Body of pancreas (tissue), 4 donors: ENCODE results near the gene PALLD. TPM values are rescaled to one million over a fixed set of nuclear protein-coding genes. Genes with fewer than 3 reads are reported as not detected.
A peak's percentile ranks its signal among the peaks of the same experiment; 100 is the strongest.

Experiments used
- ATAC-seq: fragments of 150-250 bp; one replicate; pipeline ENCODE4 v1.9.1; 2016
- DNase-seq, 4 donors: peaks; one replicate each; pipeline ENCODE4 v3.0.0-alpha.2; 2019
- H3K27ac ChIP-seq, 4 donors: fragments of 200-600 bp; sonication (generic); 1 replicate in 3 of 4; 2 replicates in 1 of 4; pipeline versions ENCODE4 v1.5.1 to v1.6.1; 2016 to 2019; ENCODE audit warnings: mild to moderate bottlenecking in 1 of 4, mixed read lengths in 1 of 4, moderate library complexity in 1 of 4
- H3K27me3 ChIP-seq, 2 donors: fragments of 200-600 bp; sonication (generic); one replicate each; pipeline ENCODE4 v1.6.0; 2016; ENCODE audit warnings: mild to moderate bottlenecking in 1 of 2
- H3K36me3 ChIP-seq, 2 donors: fragments of 200-600 bp; sonication (generic); replicated peaks in 1 of 2; 2 replicates each; pipeline ENCODE4 v1.5.1; 2016; ENCODE audit warnings: low read depth in 2 of 2; ENCODE audit not compliant: insufficient read depth in 1 of 2
- H3K4me1 ChIP-seq: fragments of 200-600 bp; sonication (generic); one replicate; pipeline ENCODE4 v1.6.0; 2016
- H3K4me3 ChIP-seq, 2 donors: fragments of 200-600 bp; sonication (generic); 1 replicate in 1 of 2; 2 replicates in 1 of 2; pipeline ENCODE4 v1.5.1; 2016 to 2019
- H3K9me3 ChIP-seq, 3 donors: fragments of 200-600 bp; sonication (generic); 1 replicate in 2 of 3; 2 replicates in 1 of 3; pipeline ENCODE4 v1.5.1; 2016
- POLR2A ChIP-seq, 3 donors: fragments of 450-650 bp; IDR thresholded peaks; one replicate each; pipeline ENCODE4 v1.6.1; 2016; ENCODE audit warnings: antibody characterized with exemption in 3 of 3, mild to moderate bottlenecking in 2 of 3
- WGBS, 2 donors: methylation state at CpG; one replicate each; pipeline ENCODE4 v1.1.5; 2017; 5-methylcytosine and 5-hydroxymethylcytosine counted together
- intact Hi-C: fragments of 100-400 bp; cut with DNase I; formaldehyde crosslinking; loops from one replicate; pipeline ENCODE4 v1.15.1; 2023
- total RNA-seq, 2 donors: library from RNA; depleted of rRNA; stranded (reverse); fragments of >200 nt; gene quantifications; one replicate each; pipeline ENCODE4 v1.1.0, GENCODE V29; 2016
- TF ChIP-seq, protein P1 (sequence below), 7 experiments: fragments of 450-650 bp in 4 of 7; fragments of 200-600 bp in 3 of 7; sonication (generic) in 3 of 7; IDR thresholded peaks; one replicate each; pipeline ENCODE4 v1.5.1; 2016 to 2019; ENCODE audit warnings: antibody characterized with exemption in 7 of 7

Gene PALLD
- total RNA-seq, 2 donors from 2014 or later = 46.8 to 52.4 TPM

DNA sequence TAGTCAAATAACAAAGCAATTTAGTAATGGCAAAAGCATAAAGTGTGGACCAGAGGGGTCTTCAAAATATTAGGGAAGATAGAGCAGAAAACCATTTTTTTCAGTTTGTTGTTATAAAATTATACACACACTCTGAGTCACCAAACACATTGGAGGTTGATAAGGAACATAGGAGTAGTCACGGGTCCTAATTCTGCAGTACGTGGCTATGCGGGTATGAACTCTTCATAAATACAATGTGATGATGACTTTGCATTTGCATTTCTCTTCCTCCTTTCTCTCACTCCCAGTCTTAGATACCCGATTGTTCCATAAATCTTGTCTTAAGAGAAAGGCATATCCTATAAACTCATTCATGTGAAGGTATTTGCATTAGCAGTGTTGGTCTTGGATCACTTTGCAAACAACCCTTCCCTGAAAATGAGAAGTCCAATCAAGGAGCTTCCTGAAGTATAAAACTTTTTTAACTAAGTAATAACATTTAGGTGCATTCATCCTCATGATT, 223.6 kb downstream of the PALLD start:
- Histone ChIP-seq H3K27ac (no peak overlapping the region), H3K36me3 (no peaks in the 10 kb centered on the region), H3K4me1 (no peaks in the 10 kb centered on the region), H3K27me3 (no peaks in the 10 kb centered on the region), H3K4me3 (no peak overlapping the region), H3K9me3 (no peaks in the 10 kb centered on the region)
- DNase-seq (no peak), ATAC-seq (no peak)
- 58 to 86% methylated on average over 4 of the region's 4 CpGs for WGBS, 2 donors
- no peak for TF ChIP-seq POLR2A (IDR thresholded peaks at IDR 0.05)
- TF ChIP-seq, protein P1, sequence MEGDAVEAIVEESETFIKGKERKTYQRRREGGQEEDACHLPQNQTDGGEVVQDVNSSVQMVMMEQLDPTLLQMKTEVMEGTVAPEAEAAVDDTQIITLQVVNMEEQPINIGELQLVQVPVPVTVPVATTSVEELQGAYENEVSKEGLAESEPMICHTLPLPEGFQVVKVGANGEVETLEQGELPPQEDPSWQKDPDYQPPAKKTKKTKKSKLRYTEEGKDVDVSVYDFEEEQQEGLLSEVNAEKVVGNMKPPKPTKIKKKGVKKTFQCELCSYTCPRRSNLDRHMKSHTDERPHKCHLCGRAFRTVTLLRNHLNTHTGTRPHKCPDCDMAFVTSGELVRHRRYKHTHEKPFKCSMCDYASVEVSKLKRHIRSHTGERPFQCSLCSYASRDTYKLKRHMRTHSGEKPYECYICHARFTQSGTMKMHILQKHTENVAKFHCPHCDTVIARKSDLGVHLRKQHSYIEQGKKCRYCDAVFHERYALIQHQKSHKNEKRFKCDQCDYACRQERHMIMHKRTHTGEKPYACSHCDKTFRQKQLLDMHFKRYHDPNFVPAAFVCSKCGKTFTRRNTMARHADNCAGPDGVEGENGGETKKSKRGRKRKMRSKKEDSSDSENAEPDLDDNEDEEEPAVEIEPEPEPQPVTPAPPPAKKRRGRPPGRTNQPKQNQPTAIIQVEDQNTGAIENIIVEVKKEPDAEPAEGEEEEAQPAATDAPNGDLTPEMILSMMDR (IDR thresholded peaks at IDR 0.05) = no peak
- intact Hi-C loops = no loop called here

DNA sequence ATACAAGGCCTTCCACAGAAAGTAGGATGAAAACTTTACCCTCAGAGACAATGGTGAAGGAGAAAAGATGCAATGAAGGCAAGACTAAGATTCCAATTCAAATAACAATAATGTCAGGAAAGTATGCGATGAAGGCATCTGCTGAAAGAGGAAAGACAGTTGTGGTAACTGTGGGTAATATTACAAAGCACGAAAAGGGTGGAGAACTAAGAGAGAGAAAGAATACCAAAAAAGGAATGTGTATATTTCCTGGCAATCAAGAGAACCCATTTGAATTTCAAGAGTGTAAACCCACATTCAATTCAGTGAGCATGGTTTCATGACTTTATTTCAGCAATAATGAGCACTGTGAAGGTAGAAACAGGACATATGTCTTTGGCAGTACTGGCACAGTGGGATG, 225.5 kb downstream of the PALLD start:
- peak overlapping the region in 1 of 4 donors; percentile 23 for H3K27ac ChIP-seq
- DNase-seq = no peak
- TF ChIP-seq, protein P1 (IDR thresholded peaks at IDR 0.05) = no peak
- no peak for TF ChIP-seq POLR2A (IDR thresholded peaks at IDR 0.05)
- ATAC-seq = no peak
- H3K27me3 ChIP-seq = no peaks in the 10 kb centered on the region
- no peak overlapping the region for H3K4me3 ChIP-seq
- no peaks in the 10 kb centered on the region for H3K4me1 ChIP-seq
- peaks cover 0 to 2% (median 0%) of the 10 kb centered on the region in 3 donors for H3K9me3 ChIP-seq
- 51 to 70% methylated on average over 2 of the region's 2 CpGs for WGBS, 2 donors
- intact Hi-C loops = no loop called here
- no peaks in the 10 kb centered on the region for H3K36me3 ChIP-seq

DNA sequence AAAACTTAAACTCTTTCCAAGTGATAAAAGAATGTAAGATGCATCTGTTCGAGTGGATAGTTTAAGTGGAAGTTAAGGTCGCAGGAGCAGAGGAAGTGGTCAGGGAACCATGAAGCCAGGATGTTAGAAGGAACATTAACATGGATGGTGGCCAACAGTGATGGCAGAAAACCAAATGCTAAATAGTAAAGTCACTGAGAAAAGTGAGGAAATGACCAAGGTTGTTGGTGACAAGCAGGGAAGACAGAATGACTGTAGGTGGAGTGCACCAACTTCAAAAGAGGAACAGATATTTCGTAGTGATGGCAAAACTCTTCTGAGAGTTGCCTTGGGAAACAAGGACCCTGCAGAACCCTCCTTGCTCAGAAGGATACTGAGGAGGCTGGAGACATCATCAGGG, 226.2 kb downstream of the PALLD start:
- Histone ChIP-seq H3K27ac (no peak overlapping the region), H3K9me3 (peaks cover 0 to 9% (median 0%) of the 10 kb centered on the region in 3 donors), H3K4me1 (no peaks in the 10 kb centered on the region), H3K27me3 (no peaks in the 10 kb centered on the region), H3K4me3 (no peak overlapping the region), H3K36me3 (no peaks in the 10 kb centered on the region)
- intact Hi-C loops = no loop called here
- ATAC-seq = peak; percentile 47
- whole genome bisulfite sequencing, 2 donors = 48 to 70% methylated on average over 3 of the region's 3 CpGs
- TF ChIP-seq POLR2A (IDR thresholded peaks at IDR 0.05) = no peak
- TF ChIP-seq, protein P1 (IDR thresholded peaks at IDR 0.05) = no peak
- peak in 1 of 4 donors; percentile 51 for DNase-seq

DNA sequence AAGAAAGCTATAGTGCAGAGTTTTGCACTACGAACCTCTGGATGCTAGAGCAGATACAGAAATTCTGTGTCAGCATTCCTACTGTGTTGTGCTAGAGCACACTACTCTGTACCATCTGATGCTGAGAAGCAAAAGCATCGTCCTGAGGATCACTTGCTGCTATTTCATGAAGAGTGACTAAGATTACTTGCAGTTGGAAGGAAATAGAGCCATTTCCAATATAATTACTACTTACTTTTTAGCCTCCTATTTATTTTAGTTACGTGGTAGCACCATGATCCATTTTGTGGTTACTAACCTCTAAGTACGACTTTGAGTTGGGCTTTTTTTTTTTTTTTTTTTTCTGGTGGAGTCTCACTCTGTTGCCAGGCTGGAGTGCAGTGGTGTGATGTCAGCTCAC, 226.7 kb downstream of the PALLD start:
- TF ChIP-seq POLR2A (IDR thresholded peaks at IDR 0.05) = no peak
- TF ChIP-seq, protein P1 (IDR thresholded peaks at IDR 0.05) = no peak
- DNase-seq (no peak), ATAC-seq (no peak)
- intact Hi-C loops = no loop called here
- Histone ChIP-seq H3K9me3 (peaks cover 0 to 12% (median 0%) of the 10 kb centered on the region in 3 donors), H3K27me3 (no peaks in the 10 kb centered on the region), H3K4me1 (no peaks in the 10 kb centered on the region), H3K27ac (no peak overlapping the region), H3K4me3 (no peak overlapping the region), H3K36me3 (no peaks in the 10 kb centered on the region)
- WGBS, 2 donors = 51 to 55% methylated on average over 4 of the region's 4 CpGs

DNA sequence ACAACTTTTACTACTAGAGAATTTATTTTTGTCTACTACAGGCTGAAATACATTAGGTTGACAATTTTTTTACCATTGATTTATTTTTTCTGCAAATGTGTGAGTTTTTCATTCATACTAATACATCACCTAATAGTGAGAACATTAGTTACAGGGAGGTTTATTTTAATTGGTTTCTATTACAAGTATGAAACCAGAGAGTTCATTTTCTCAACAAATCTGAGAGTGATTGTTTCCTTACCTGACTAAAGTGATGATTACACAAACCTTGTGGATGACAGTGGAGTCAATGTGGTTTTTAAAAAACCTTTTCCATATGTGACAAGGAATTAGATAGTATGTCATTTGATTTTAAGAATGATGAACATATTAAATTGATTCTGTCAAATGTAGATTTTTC, 227.4 kb downstream of the PALLD start:
- TF ChIP-seq, protein P1 (IDR thresholded peaks at IDR 0.05) = no peak
- TF ChIP-seq POLR2A (IDR thresholded peaks at IDR 0.05) = no peak
- Histone ChIP-seq H3K4me1 (no peaks in the 10 kb centered on the region), H3K27ac (no peak overlapping the region), H3K27me3 (no peaks in the 10 kb centered on the region), H3K9me3 (peaks cover 0 to 12% (median 0%) of the 10 kb centered on the region in 3 donors), H3K4me3 (no peak overlapping the region), H3K36me3 (no peaks in the 10 kb centered on the region)
- ATAC-seq (no peak), DNase-seq (no peak)
- intact Hi-C loops = no loop called here
